H9 (cell line): ENCODE measurements around the gene ARL8A. TPM values are rescaled to one million over a fixed set of nuclear protein-coding genes. Genes with fewer than 3 reads are reported as not detected.

Source experiments
- DNase-seq: peaks from one replicate; pipeline ENCODE4 v3.0.0-alpha.2; 2017
- H2AFZ ChIP-seq: one replicate; pipeline ENCODE4 v1.6.1; 2013; ENCODE audit warnings: mild to moderate bottlenecking, low read length, control low read depth, moderate library complexity
- H2AK5ac ChIP-seq: 2 replicates; pipeline ENCODE4 v1.6.1; 2013; ENCODE audit warnings: low read length, control low read depth, mixed read lengths; ENCODE audit not compliant: insufficient read length
- H2BK120ac ChIP-seq: one replicate; pipeline ENCODE4 v1.6.1; 2013; ENCODE audit warnings: low read depth, mild to moderate bottlenecking, low read length, control low read depth, inconsistent platforms; ENCODE audit not compliant: poor library complexity, severe bottlenecking
- H2BK12ac ChIP-seq: 2 replicates; pipeline ENCODE4 v1.6.1; 2013; ENCODE audit warnings: low read length, control low read depth, mixed read lengths, low read depth; ENCODE audit not compliant: insufficient read length
- H2BK15ac ChIP-seq: 2 replicates; pipeline ENCODE4 v1.6.1; 2013; ENCODE audit warnings: low read depth, low read length, control low read depth
- H2BK20ac ChIP-seq: one replicate; pipeline ENCODE4 v1.6.1; 2013; ENCODE audit warnings: low read depth, mild to moderate bottlenecking, low read length, control low read depth, inconsistent platforms; ENCODE audit not compliant: poor library complexity, severe bottlenecking
- H2BK5ac ChIP-seq: 2 replicates; pipeline ENCODE4 v1.6.1; 2013; ENCODE audit warnings: low read length, control low read depth, mixed read lengths; ENCODE audit not compliant: insufficient read length
- H3K14ac ChIP-seq: 2 replicates; pipeline ENCODE4 v1.6.1; 2013; ENCODE audit warnings: low read length, control low read depth; ENCODE audit not compliant: insufficient read depth
- H3K18ac ChIP-seq: 2 replicates; pipeline ENCODE4 v1.6.1; 2013; ENCODE audit warnings: low read depth, mild to moderate bottlenecking, mixed read lengths, low read length, control low read depth; ENCODE audit not compliant: insufficient read length
- H3K23ac ChIP-seq: 2 replicates; pipeline ENCODE4 v1.6.1; 2013; ENCODE audit warnings: low read length, control low read depth, mixed read lengths, low read depth; ENCODE audit not compliant: insufficient read length
- H3K23me2 ChIP-seq: 2 replicates; pipeline ENCODE4 v1.6.1; 2013; ENCODE audit warnings: low read depth, mild to moderate bottlenecking, mixed read lengths, low read length, control low read depth; ENCODE audit not compliant: insufficient read length, poor library complexity, severe bottlenecking
- H3K27ac ChIP-seq: 2 replicates; pipeline ENCODE4 v1.5.1; 2013; ENCODE audit warnings: low read length, control low read depth, mixed read lengths, low read depth; ENCODE audit not compliant: insufficient read length
- H3K27me3 ChIP-seq: 2 replicates; pipeline ENCODE4 v1.6.1; 2013; ENCODE audit warnings: low read length, control low read depth, inconsistent platforms; ENCODE audit not compliant: insufficient read depth
- H3K4ac ChIP-seq: 2 replicates; pipeline ENCODE4 v1.6.1; 2013; ENCODE audit warnings: low read depth, mild to moderate bottlenecking, control low read depth, inconsistent platforms, low read length, moderate library complexity
- H3K4me1 ChIP-seq: 2 replicates; pipeline ENCODE4 v1.6.1; 2013; ENCODE audit warnings: low read length, control low read depth, inconsistent platforms; ENCODE audit not compliant: insufficient read depth
- H3K4me2 ChIP-seq: 2 replicates; pipeline ENCODE4 v1.6.1; 2013; ENCODE audit warnings: low read length, control low read depth, mixed read lengths; ENCODE audit not compliant: insufficient read length, insufficient read depth
- H3K56ac ChIP-seq: 2 replicates; pipeline ENCODE4 v1.6.1; 2013; ENCODE audit warnings: low read depth, mild to moderate bottlenecking, mixed read lengths, low read length, control low read depth; ENCODE audit not compliant: insufficient read length
- H3K79me1 ChIP-seq: 2 replicates; pipeline ENCODE4 v1.6.1; 2013; ENCODE audit warnings: low read depth, mild to moderate bottlenecking, moderate library complexity, low read length, control low read depth, inconsistent platforms; ENCODE audit not compliant: insufficient read depth, poor library complexity, severe bottlenecking
- H3K79me2 ChIP-seq: 2 replicates; pipeline ENCODE4 v1.6.1; 2013; ENCODE audit warnings: low read length, control low read depth, inconsistent platforms; ENCODE audit not compliant: insufficient read depth
- H3K9ac ChIP-seq: 2 replicates; pipeline ENCODE4 v1.6.1; 2013; ENCODE audit warnings: low read length, control low read depth, mixed read lengths; ENCODE audit not compliant: insufficient read length; ENCODE audit errors: extremely low read depth
- H3K9me3 ChIP-seq: one replicate; pipeline ENCODE4 v1.6.1; 2013; ENCODE audit warnings: low read depth, low read length, inconsistent platforms; ENCODE audit not compliant: control insufficient read depth
- H3T11ph ChIP-seq: one replicate; pipeline ENCODE4 v1.6.1; 2013; ENCODE audit warnings: mild to moderate bottlenecking, low read length, control low read depth, inconsistent platforms
- H4K20me1 ChIP-seq: one replicate; pipeline ENCODE4 v1.6.1; 2013; ENCODE audit not compliant: control insufficient read depth, insufficient read length, insufficient read depth
- H4K5ac ChIP-seq: 2 replicates; pipeline ENCODE4 v1.6.1; 2013; ENCODE audit warnings: low read depth, mild to moderate bottlenecking, mixed read lengths, low read length, control low read depth; ENCODE audit not compliant: insufficient read length
- H4K8ac ChIP-seq: replicated peaks from 2 replicates; pipeline ENCODE4 v1.6.1; 2013; ENCODE audit warnings: low read length, control low read depth, mixed read lengths, low read depth; ENCODE audit not compliant: insufficient read length
- H4K91ac ChIP-seq: 2 replicates; pipeline ENCODE4 v1.6.1; 2013; ENCODE audit warnings: low read depth, mild to moderate bottlenecking, moderate library complexity, mixed read lengths, low read length, control low read depth; ENCODE audit not compliant: insufficient read length
- H3K27ac Mint-ChIP-seq, 3 experiments: 2 replicates in 2 of 3; 3 replicates in 1 of 3; pipeline ENCODE4 v1.8.0; 2020 to 2021; ENCODE audit warnings: mixed read lengths in 3 of 3, mild to moderate bottlenecking in 1 of 3, moderate library complexity in 1 of 3
- H3K27me3 Mint-ChIP-seq: 2 replicates; pipeline ENCODE4 v1.8.0; 2021; ENCODE audit warnings: low read depth, mild to moderate bottlenecking, moderate library complexity, mixed read lengths
- H3K36me3 Mint-ChIP-seq, 3 experiments: 2 replicates in 2 of 3; 3 replicates in 1 of 3; pipeline ENCODE4 v1.8.0; 2020 to 2021; ENCODE audit warnings: low read depth in 3 of 3, mixed read lengths in 3 of 3; ENCODE audit not compliant: insufficient read depth in 1 of 3
- H3K4me1 Mint-ChIP-seq, 2 experiments: 2 replicates each; pipeline ENCODE4 v1.8.0; 2020; ENCODE audit warnings: mixed read lengths in 2 of 2
- H3K4me3 Mint-ChIP-seq, 2 experiments: 2 replicates in 1 of 2; 3 replicates in 1 of 2; pipeline ENCODE4 v1.8.0; 2020 to 2021; ENCODE audit warnings: mild to moderate bottlenecking in 2 of 2, mixed read lengths in 2 of 2, moderate library complexity in 1 of 2
- H3K9me3 Mint-ChIP-seq, 2 experiments: 2 replicates in 1 of 2; 3 replicates in 1 of 2; pipeline ENCODE4 v1.8.0; 2020; ENCODE audit warnings: mild to moderate bottlenecking in 2 of 2, mixed read lengths in 2 of 2, moderate library complexity in 1 of 2
- CTCF ChIP-seq: fragments of 200-600 bp; sonication (generic); conservative IDR thresholded peaks from 3 replicates; pipeline ENCODE4 v1.8.0; 2021; ENCODE audit warnings: antibody characterized with exemption, mild to moderate bottlenecking
- WGBS: extraction: QIAGEN DNeasy Blood & Tissue Kit; methylation state at CpG from one replicate; pipeline ENCODE4 v1.1.7; 2013; ENCODE audit warnings: missing lambda C conversion rate, low lambda C conversion rate, mixed read lengths; ENCODE audit not compliant: insufficient read length; ENCODE audit errors: extremely low coverage; 5-methylcytosine and 5-hydroxymethylcytosine counted together
- total RNA-seq: library from RNA; stranded (reverse); gene quantifications from 2 replicates; pipeline ENCODE4 v1.2.1, GENCODE V29; 2021

Gene ARL8A
- total RNA-seq, 1 experiment from 2014 or later: 67.2 TPM

- H3K9ac ChIP-seq: no peak overlapping the region
- no peak overlapping the region for H2BK120ac ChIP-seq
- no peak for DNase-seq
- H3K79me1 ChIP-seq: no peaks in the 10 kb centered on the region
- no peak overlapping the region for H3K18ac ChIP-seq
- H3K27ac Mint-ChIP-seq: peak overlapping the region in 1 of 3 experiments; percentile 63; a peak in 3 of 7 replicates
- peaks cover 7 to 10% of the 10 kb centered on the region in 2 experiments for H3K4me1 Mint-ChIP-seq
- no peak overlapping the region for H3K14ac ChIP-seq
- H4K20me1 ChIP-seq: no peaks in the 10 kb centered on the region
- H2AK5ac ChIP-seq: no peak overlapping the region
- H3K23me2 ChIP-seq: no peaks in the 10 kb centered on the region
- H3K9me3 Mint-ChIP-seq: no peaks in the 10 kb centered on the region; a peak in 1 of 5 replicates
- no peaks in the 10 kb centered on the region for H3K79me2 ChIP-seq
- H3K27ac ChIP-seq: no peak overlapping the region
- no peak overlapping the region for H4K8ac ChIP-seq
- no peak overlapping the region for H2BK12ac ChIP-seq
- H3K36me3 Mint-ChIP-seq: no peaks in the 10 kb centered on the region
- no peak overlapping the region for H3K4me2 ChIP-seq
- H3K4me1 ChIP-seq: no peaks in the 10 kb centered on the region
- H4K91ac ChIP-seq: no peak overlapping the region
- H3K23ac ChIP-seq: no peak overlapping the region
- no peak overlapping the region for H2BK15ac ChIP-seq
- TF ChIP-seq CTCF: no peak
- H3T11ph ChIP-seq: no peak overlapping the region
- H2AFZ ChIP-seq: no peak overlapping the region
- no peak overlapping the region for H4K5ac ChIP-seq
- WGBS: no CpG with 5 or more reads among the region's 6 CpGs
- H2BK20ac ChIP-seq: no peak overlapping the region
- H3K4me3 Mint-ChIP-seq: no peak overlapping the region
- no peaks in the 10 kb centered on the region for H3K27me3 ChIP-seq
- H3K27me3 Mint-ChIP-seq: peaks cover 4% of the 10 kb centered on the region
- no peak overlapping the region for H2BK5ac ChIP-seq
- H3K56ac ChIP-seq: no peak overlapping the region
- no peaks in the 10 kb centered on the region for H3K9me3 ChIP-seq
- H3K4ac ChIP-seq: no peak overlapping the region
These were observed 50.7 kb downstream of the ARL8A start for GRCh38 chr1:202093858-202094257.
